MCF 10A (cell line): Measurements from ENCODE around the gene PTPRN2. TPM values are rescaled to one million over a fixed set of nuclear protein-coding genes. Genes with fewer than 3 reads are reported as not detected.

Source experiments
- BruUV-seq: library from RNA; stranded (reverse); fragments of 400-500 nt; replicated peaks from 2 replicates; lab custom pipeline; 2021; lab: Mats Ljungman, UMichigan
- CTCF ChIA-PET: fragments of 300-600 bp; sonication (Branson Sonifier 250); formaldehyde crosslinking; extraction: SDS; loops from one replicate; lab custom pipeline; 2021; ENCODE audit warnings: antibody characterized with exemption, inconsistent platforms; lab: Yijun Ruan, JAX
- POLR2A ChIA-PET: fragments of 300-600, 350-650 bp; sonication (Branson Sonifier 250); formaldehyde crosslinking; extraction: SDS; loops from one replicate; lab custom pipeline; 2020; ENCODE audit warnings: antibody characterized with exemption, inconsistent platforms; lab: Yijun Ruan, JAX
- DNase-seq: peaks from one replicate; pipeline ENCODE4 v3.0.0-alpha.2; 2018; ENCODE audit not compliant: unreplicated experiment
- H3K27ac Mint-ChIP-seq: one replicate; pipeline ENCODE4 v1.8.0; 2022; ENCODE audit warnings: mild to moderate bottlenecking, low read depth, mixed read lengths; ENCODE audit not compliant: unreplicated experiment
- H3K27me3 Mint-ChIP-seq: one replicate; pipeline ENCODE4 v1.8.0; 2022; ENCODE audit warnings: mixed read lengths; ENCODE audit not compliant: insufficient read depth, unreplicated experiment
- H3K36me3 Mint-ChIP-seq: one replicate; pipeline ENCODE4 v1.8.0; 2022; ENCODE audit warnings: mild to moderate bottlenecking, moderate library complexity, mixed read lengths; ENCODE audit not compliant: insufficient read depth, unreplicated experiment
- H3K4me1 Mint-ChIP-seq: one replicate; pipeline ENCODE4 v1.8.0; 2022; ENCODE audit warnings: mixed read lengths; ENCODE audit not compliant: insufficient read depth, unreplicated experiment
- H3K4me3 Mint-ChIP-seq: one replicate; pipeline ENCODE4 v1.8.0; 2022; ENCODE audit warnings: mild to moderate bottlenecking, moderate library complexity, mixed read lengths; ENCODE audit not compliant: unreplicated experiment
- H3K9me3 Mint-ChIP-seq: one replicate; pipeline ENCODE4 v1.8.0; 2022; ENCODE audit warnings: mixed read lengths; ENCODE audit not compliant: unreplicated experiment
- CTCF ChIP-seq: fragments of 200-600 bp; IDR thresholded peaks from one replicate; pipeline ENCODE4 v1.8.0; 2022; ENCODE audit warnings: antibody characterized with exemption, mild to moderate bottlenecking; ENCODE audit not compliant: unreplicated experiment
- intact Hi-C: fragments of 100-400 bp; cut with micrococcal nuclease; formaldehyde crosslinking; loops from 2 replicates; pipeline ENCODE4 v1.14.1; 2022
- total RNA-seq: library from RNA; stranded (reverse); gene quantifications from 2 replicates; pipeline ENCODE4 v1.2.3, GENCODE V29; 2022

PTPRN2 gene
- total RNA-seq, 1 experiment from 2014 or later, result 4.5 TPM

- TF ChIP-seq CTCF, result no peak
- peaks cover 8% of the 10 kb centered on the region for H3K9me3 Mint-ChIP-seq
- H3K36me3 Mint-ChIP-seq, result no peaks in the 10 kb centered on the region
- H3K4me1 Mint-ChIP-seq, result no peaks in the 10 kb centered on the region
- H3K4me3 Mint-ChIP-seq, result no peak overlapping the region
- peaks cover 18% of the 10 kb centered on the region for H3K27me3 Mint-ChIP-seq
- ChIA-PET POLR2A (no interaction called here), CTCF (no interaction called here)
- DNase-seq, result no peak
- no peak overlapping the region for H3K27ac Mint-ChIP-seq
- intact Hi-C loops, result no loop called here
- BruUV-seq, result no TSS peak
Measured at GRCh38 chr7:157526913-157527634, 1060.5 kb downstream of the PTPRN2 start.

- ChIA-PET POLR2A (no interaction called here), CTCF (no interaction called here)
- DNase-seq, result no peak
- Mint-ChIP-seq H3K36me3 (no peaks in the 10 kb centered on the region), H3K27ac (no peak overlapping the region), H3K9me3 (no peaks in the 10 kb centered on the region), H3K4me3 (no peak overlapping the region), H3K4me1 (no peaks in the 10 kb centered on the region), H3K27me3 (peaks cover 18% of the 10 kb centered on the region)
- BruUV-seq, result no TSS peak
- no peak for TF ChIP-seq CTCF
- intact Hi-C loops, result no loop called here
Measured at GRCh38 chr7:157526005-157526912, 1061.4 kb downstream of the PTPRN2 start.

- H3K27me3 Mint-ChIP-seq, result peaks cover 18% of the 10 kb centered on the region
Measured at GRCh38 chr7:157525491-157525915, 1062.1 kb downstream of the PTPRN2 start.

More at GRCh38 chr7:157525491-157525915, 1062.1 kb downstream of the PTPRN2 start:
- POLR2A ChIA-PET, result no interaction called here
- intact Hi-C loops, result no loop called here
- Mint-ChIP-seq H3K4me3 (no peak overlapping the region), H3K36me3 (no peaks in the 10 kb centered on the region), H3K27ac (no peak overlapping the region), H3K9me3 (no peaks in the 10 kb centered on the region), H3K4me1 (no peaks in the 10 kb centered on the region)
- no TSS peak for BruUV-seq
- no peak for TF ChIP-seq CTCF
- DNase-seq, result no peak
- CTCF ChIA-PET, result no interaction called here
